Central memory CD4-positive, alpha-beta T cell (primary cell): ENCODE measurements around the gene GAN.
"Not testable (repeated sequence)": the region's sequence is repeated elsewhere in the genome, so short reads cannot be mapped to it uniquely, and the experiment has no call there.

Source experiments
- DNase-seq: peaks from one replicate; pipeline ENCODE4 v3.0.0; 2022

GAN gene

DNA sequence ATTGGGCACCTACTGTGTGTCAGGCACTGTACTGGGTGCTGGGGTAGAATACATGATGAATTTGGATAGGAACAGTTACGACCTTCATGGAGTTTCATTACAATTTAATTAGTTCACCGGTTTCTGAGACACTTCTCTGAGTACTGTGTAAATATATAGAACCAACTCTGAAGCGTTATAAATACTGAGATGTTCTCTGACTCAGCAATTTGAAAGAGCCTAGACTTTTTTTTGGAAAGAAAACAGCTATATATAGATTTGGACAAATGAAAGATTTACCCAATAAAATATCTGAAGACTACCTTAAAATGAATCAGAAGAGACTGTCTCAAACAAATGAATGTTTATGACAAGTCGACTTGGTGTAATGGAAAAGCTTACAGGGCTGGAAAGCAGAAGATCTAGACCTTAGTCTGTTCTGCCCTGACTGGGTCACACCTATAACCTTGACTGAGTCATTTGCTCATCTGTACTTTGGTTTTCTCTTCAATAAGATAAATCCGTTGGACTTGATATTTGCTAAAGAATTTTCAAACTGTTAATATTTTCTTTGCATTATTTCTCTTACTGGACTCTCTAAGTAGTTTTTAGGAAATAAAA is 4.6 kb upstream of the GAN start:
- DNase-seq, result no peak

DNA sequence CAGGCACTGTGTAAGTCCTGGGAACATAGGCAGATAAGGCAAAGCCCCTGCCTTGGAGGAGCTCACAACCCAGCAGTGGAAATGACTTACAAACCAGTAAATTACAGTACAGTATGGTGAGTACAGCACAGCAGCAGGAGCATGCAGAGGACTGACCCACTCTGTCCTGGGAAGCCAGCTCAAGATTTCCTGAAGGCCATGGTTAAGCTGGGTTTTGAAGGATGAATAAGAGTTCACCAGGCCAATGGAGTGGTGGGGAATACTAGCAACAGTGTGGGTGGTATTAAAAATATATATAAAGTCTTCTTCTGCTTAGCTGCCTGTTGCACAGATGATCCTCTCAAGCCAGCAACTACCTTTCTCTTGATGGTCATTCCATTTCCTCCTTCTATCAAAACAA is 3.0 kb upstream of the GAN start:
- no peak for DNase-seq

DNA sequence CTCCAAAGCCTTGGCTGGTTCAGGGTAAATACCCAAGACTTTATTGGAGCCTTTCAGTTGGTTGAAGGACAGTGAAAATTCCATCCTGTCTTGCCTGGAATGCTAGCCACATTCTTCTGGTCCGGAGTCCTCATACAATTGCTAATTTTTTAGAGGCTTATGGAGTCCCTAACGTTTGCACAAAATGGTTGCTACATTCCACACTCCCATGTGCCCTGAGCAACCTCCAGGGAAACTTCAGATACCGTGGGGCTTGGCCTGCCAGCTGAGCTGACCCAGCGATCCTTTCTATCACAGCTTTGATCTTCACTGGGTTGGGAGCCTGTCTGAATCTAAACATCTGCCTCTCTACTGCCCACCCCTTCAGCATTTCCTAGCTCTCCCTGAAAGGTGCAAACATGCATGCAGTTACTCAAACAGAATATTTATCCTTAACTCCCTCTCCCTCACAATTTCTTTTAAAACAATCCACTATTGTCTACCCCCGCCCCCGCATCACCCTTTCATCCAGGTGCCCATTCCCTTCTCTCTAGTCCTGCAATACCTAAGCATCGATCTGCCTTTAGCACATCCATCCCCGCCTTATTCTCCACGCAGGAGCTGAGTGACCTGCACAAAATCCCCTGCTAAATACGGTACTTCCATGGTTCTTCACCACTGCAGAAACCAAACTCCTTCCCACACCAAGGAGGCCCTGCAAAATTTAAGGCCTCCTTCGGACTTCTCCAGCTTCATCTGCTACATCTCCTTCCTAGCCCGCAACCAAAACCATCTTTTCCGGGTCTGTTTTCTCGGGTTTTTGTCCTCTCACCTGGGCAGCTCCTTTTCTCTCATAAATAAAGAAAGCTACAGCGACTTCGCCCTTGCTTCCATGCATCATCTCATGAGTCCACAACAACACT is 810 bp upstream of the GAN start:
- no peak for DNase-seq

DNA sequence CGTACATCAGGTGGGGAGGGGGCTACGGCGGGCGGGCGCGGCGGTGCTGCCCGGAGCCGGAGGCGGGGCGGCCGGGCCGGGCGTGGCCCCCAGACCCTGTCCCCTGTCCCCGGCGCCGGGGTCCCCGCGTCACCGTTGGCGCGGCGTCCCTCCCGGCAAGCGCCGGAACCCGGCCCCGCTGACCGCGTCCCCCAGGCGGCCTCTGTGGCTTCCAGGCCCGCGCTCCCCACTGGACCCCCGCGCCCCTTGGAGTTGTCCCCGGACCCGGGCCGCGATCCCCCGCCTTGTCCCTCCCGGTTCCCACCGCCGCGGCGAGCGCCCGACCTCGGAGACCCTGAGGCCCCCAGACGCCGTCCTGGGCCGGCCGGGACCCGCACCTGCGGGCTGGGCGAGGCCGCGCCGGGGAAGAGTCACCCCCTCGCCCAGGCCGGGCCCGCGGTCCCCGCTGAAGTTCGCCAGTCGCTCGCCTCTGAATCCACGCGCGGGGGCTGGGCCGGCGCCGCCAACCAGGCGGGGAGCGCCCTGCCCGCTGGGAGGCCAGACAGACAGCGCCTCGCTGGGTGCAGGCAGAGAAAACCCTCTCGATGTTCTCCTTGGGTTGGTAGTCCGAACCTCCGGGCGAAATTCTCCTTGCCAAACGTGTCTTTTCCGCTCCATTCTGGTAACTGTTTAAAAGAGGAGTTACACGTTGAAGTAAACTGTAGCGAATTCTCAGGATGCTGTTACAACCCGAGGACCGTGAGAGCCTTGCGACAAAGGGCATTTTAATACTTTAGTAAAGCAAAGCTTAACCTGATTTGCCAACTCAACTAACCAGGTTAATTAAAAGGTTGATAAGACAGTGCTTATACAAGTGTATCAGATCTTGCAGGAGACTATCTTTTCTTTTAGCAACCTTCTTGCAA is 761 bp downstream of the GAN start:
- peak; percentile 27 for DNase-seq

DNA sequence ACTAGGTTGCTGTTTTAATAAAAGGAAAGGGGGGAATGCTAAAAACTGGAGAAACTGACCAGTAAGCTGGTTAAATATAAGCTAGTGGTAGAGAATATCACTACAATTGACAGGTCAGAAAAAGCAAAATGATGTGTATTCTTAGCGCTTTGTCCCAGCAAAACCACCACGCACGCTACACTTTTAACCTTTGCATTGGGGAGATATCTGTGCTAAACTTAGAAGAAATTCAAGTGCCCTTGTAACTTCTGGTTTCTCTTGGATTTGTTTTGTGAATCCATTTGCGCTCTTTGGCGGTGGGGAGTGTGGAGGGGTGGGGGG is 1.4 kb downstream of the GAN start:
- no peak for DNase-seq

DNA sequence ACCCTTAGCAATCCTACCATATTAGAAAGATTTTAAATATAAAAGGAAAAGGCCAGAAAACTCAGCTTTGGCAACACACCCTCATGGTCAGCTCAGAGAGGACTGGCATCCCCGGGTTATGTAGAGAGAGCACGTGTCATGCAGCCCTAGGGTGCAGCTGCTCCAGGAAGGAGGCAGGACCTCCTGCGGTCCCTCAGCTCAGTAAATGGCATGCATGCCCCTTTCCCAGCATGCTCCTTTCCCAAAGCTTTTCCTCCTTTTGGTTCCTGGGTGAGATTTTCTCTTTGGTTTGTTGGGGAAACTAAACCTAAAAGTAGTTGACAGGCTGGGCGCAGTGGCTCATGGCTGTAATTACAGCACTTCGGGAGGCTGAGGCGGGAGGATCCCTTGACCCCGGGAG is 3.9 kb downstream of the GAN start:
- no peak for DNase-seq

DNA sequence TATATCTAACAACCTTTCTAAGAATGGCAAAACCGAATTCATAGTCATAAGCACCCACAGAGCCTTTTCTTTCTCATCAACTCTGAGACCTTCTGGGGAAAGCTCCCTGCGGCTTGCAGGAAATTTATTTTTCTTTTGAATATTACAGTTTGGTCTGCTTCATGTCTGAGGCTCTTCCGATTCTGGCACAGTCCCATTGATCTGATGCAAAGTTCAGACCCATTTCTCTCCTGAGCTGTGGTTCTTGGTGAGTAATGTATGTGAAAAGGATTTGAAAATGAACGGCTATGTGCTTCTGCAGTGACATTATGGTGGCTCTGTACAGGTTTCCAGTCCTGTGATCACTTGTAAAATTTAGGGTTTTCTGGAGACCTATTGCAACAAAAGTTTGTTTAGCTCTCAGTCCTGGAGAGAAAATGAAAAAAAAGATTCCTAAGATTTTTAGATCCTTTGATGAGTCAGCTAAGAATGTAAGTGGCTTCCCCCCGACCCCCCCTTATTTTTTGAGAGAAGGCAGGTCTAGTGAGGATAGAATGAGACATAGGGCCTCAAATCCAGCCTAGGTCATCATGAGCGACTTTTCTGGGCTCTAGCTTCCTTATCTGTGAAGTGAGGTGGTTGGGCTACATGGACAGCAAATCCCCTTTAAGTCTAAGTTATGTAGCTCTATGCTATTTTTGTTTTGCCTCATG is 4.6 kb downstream of the GAN start:
- no peak for DNase-seq

DNA sequence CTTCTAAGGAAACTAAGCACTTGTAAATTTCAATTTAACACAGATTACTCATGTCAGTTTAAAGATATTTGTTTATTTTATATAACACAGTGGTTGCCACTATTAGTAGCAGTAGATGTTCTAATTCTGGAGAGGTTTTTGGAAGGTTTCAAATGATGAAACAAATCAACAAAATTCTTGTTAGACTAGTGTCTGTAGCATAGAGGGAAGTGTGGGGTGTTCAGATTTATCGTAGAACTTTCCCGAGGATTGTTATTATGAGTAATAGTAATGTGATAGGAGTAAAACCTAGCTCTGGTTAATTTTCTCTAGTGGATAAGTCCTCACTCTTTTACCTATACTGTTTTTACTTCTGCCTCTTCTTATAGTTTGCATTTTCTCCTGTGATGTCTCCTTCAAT is 6.3 kb downstream of the GAN start:
- DNase-seq, result no peak

DNA sequence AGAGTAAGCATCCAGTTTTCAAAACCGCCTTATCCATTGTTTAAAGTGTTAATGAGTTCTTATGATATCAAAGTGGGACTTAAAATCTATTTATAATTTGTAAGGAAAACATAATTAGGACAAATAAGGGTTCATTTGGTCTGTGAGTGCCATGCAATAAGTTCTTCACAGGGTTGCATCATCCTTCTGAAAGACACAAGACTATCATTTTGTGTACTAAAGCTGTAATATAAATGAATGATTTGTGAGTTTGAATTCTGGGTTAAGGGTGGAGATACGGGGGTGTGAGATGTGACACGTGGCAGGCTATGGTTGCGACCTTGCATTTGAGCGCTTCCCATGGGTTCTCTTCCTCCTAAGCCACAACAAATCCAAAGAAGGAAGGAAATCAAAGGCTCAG is 6.8 kb downstream of the GAN start:
- DNase-seq, result no peak

DNA sequence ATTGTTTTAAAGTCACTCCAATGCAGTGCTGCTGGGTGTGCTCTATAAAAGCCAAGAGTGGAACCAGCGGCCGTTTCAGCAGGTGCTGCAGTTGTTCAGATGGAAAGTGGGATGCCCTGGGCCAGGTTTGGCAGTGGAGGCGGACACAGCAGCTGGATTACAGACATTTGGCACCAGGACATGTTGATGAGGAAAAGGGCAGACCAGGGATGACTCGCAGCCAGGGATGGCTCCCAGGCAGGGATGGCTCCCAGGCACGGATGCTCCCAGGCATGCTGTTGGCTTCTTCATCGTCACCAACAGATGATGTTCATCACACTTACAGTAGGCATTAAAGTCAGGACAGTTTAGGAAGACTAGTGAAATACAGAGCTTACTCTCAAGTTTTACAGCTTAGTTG is 10.0 kb downstream of the GAN start:
- DNase-seq, result no peak

DNA sequence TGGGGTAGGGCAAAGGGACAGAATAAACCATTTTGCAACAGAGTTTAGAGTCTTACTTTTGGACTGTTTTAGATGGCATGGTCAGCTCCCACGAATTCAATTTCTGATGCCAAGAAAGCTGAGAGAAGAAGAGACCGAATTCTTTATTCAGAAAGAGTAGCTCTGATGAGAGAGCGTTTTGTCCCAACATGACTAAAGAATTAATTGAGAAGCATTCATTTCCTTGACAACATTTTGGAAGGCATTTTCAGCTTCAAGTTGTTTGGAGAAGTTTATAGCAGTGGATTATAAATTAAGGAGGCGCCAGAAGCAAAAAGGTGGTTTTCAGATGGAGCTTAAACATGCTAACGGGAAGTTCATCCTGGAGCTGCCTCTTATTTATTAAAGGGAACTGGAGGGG is 12.2 kb downstream of the GAN start:
- DNase-seq, result no peak

DNA sequence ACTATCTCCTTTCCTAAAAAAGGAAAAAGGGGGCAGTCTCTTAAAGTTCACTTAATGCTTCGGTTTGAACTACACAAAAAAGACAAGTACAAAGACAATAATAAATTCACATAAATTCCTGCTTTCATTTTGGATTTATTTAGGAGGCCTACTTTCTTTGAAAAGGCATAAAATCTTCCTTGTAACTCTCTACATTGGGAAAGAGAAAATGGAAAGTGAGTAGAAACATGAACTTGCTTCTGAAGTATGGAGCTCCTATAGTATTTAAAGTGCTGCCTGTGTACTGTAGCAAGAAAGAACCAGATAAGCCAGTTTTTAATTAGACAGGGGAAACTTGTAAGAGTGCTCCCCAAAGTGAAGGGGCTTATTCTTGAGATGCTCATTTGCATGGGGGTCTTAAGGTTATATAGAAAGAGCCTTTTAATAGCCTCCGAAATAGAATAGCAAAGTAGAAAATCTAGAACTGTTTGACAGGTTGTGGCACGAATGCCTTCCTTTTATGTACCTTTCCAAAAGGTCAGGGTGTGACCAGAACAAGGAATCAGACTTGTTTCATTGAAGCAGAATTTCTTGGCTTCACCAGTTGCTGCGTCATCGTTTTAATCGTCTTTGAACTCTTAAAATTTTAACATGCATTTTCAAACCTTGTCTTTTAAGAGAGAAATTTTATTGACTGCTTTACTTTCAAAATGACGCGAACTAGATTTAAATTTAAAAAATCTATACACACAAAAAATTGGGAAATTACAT is 12.9 kb downstream of the GAN start:
- no peak for DNase-seq

DNA sequence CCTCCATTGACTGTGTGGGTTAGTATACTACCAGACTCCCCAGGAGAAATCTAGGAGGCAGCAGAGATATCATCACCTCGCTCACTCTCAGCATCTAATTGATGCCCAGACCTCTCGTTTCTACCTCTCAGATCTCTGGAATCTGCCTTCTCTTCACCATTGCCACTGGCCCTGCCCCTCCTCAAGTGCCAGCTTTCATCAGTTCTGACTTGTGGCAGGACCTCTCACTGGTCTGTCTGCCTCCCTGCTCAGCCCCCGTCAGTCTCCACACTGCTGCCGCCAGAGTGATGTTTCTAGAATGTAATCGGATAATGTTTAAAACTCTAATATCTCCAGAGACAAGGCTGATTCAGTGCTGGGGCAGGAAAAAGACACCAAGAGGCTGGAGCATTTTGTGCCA is 15.2 kb downstream of the GAN start:
- no peak for DNase-seq

DNA sequence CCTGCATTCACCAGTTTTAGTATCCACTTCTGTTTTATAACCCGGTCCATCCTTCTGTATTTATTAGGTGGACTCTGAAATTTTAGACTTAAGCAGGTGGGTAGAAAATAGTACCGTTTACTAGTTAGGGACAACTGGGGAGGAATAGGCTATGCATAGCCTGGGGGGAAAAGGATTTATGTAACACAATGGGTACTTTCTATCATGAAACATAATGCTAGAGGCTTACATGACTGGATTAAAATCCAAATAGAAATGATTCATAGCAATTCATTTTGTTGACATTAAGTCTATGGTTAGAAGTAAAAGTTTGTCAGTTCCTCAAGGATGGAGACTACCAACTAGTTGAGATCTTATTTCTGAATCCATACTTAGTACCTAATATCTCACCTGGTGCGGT is 18.6 kb downstream of the GAN start:
- DNase-seq, result no peak

DNA sequence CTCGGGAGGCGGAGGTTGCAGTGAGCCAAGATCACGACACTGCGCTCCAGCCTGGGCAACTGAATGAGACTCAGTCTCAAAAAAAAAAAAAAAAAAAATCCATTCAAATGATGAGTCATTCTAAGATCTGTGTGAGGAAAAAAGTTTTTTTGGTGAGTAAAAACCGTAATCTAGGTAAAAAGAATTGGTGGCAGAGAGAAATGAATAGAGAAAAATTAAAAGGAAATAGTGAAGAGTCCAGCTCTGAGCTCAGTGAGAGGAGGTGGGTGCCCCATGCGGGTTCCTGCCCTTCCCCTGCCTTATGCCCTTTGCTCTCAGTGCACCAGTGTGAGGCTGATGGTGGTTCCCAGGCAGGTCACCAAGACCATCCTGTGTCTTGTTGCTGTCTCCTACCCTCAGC is 20.9 kb downstream of the GAN start:
- DNase-seq, result no peak

DNA sequence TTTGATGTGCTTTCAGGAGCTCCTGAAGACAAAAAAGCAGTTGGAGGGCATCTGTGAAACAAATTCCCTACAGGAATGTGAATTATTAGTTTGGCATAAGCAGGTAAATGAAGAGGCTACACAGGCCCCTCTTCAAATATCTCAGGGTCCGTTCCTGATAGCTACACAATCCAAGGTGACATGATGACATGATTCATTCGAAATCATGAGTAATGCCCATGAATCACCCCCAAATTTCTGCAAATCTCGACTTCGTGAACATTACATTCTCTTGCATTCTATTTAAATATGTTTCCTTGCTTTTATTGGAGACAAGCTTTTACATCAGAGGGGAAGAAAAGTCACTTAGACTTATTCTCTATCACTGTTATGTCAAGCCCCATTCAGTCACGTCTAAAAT is 22.3 kb downstream of the GAN start:
- no peak for DNase-seq

DNA sequence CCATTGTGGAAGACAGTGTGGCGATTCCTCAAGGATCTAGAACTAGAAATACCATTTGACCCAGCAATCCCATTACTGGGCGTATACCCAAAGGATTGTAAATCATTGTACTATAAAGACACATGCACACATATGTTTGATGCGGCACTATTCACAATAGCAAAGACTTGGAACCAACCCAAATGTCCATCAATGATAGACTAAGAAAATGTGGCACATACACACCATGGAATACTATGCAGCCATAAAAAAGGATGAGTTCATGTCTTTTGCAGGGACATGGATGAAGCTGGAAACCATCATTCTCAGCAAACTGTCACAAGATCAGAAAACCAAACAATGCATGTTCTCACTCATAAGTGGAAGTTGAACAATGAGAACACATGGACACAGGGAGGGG is 30.4 kb downstream of the GAN start:
- not testable (repeated sequence) for DNase-seq

DNA sequence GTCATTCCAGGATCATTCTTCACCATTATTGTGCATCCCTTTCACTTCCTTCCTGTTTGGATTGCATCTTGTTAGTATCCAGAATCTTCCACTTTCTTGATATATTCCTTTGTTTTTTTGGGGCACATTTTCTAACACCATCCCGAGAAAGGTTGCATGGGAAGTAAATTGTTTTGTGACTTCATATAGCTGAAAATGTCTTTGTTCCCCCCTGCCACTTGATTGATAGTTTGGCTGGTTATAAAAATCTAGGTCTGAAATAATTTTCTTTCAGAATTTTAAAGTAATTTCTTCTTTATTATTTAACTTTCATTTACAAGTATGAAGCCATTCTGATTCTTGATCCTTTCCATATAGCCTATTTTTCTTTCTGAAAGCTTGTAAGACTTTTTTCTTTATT is 32.7 kb downstream of the GAN start:
- no peak for DNase-seq

DNA sequence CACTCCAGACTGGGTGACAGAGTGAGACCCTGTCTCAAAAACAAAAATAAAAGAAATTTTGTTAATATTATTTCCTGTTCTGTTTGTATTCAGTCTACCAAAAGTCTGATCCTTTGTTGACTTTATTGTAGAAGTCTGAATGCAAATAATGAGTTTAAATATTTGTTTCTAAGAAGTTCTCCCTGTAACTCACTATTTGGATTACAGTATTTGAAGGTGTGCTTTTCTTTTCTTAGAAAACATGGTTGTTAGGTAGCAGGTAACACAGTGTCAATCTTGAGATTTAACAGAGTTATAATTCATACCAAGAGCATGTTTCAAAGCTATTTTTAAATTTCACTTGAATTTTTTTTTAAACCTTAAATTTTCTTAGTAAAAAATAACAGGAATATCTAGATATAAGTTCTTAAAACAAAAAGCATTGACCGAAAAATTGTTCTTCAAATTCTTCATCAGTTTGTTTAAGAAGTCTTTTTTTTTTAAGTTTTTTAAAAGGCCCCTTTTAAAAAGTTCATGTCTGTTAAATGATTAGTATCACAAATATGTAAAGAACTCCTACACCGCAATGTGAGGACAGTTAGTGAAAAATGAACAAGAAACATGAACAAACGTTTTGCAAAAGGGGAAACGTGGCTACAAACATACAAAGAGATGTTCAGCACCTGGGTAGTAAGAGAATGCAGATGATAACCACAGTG is 35.0 kb downstream of the GAN start:
- no peak for DNase-seq

DNA sequence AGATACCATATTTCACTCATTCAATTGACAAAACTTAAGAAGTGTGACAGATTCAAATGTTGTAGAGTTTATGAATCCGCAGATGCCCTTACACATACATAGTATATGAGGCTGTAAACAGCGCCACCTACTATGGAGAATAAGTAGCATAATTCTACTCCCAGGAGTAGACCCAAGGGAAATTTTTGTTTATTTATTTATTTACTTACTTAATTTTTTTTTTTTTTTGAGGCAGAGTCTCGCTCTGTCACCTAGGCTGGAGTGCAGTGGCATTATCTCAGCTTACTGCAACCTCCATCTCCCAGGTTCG is 35.5 kb downstream of the GAN start:
- DNase-seq, result no peak

DNA sequence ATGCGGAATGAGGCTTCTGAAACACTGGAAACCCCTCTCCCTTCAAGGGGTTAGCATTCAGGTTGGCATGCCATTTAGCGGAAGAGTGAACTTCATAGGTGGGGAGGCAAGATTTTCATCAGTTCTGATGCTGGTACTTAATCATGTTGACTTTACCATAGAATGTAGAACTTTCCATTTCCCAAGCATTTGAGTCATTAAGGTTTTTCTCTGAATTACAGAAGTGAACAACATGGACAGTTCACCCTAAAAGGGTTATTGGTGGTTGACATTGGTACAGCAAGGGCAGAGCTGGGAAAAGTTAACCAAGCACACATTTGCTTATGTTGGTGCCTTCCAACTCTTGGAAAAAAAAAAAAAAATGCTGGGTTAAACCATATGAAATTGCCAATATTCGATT is 39.1 kb downstream of the GAN start:
- DNase-seq, result no peak

DNA sequence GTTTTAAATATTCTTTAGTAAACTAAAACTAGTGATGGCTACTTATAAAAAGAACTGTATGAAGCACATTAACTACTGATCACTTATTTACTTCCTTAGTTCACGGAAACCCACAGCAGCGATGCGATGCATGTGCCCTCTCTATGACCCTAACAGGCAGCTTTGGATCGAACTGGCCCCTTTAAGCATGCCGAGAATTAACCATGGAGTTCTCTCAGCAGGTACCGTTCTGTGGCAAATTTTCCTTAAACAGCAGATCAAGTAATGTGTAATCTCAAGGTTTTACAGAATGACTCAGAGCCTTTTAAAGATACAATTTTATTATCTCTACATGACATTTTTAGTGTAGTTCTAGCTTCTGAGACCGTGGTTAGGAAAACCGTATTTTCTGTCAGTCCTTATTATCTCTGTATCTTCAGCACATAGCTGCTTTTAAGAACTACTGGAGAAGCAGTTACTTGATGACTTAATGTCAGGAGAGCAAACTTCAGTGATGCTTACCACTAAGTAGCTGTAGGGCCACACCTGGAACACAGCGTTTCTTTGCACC is 43.0 kb downstream of the GAN start:
- no peak for DNase-seq
